B cell (primary cell): ENCODE measurements around the gene BABAM2.

Experiments used
- EZH2 ChIP-seq: IDR thresholded peaks from 2 replicates; pipeline ENCODE4 v1.6.1; 2012; ENCODE audit warnings: borderline replicate concordance, low read depth, mild to moderate bottlenecking, moderate library complexity, low read length; ENCODE audit not compliant: insufficient read depth, poor library complexity, severe bottlenecking
- TF ChIP-seq, protein P1 (sequence below): fragments of 200-600 bp; IDR thresholded peaks from one replicate; pipeline ENCODE4 v1.8.0; 2022; ENCODE audit warnings: antibody characterized with exemption, mild to moderate bottlenecking

DNA sequence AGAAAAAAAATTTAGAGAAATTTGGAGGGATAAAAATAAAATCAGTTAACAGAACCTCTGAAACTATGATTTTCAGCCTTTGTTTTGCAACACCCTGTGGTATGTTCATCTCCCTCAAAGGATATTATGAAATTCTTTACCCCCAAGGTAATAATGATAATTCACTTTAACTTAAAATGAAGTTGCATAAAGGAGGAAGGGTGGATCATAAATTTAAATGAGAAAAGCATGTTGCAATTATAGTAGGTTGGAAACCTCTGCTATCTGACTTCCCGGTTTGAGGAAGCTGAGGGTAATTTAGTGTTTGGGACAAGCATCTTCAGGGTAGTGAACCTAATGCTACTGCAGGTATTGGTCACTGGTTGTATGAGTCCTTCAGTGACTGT lies 102.9 kb downstream of the BABAM2 start:
- TF ChIP-seq, protein P1, sequence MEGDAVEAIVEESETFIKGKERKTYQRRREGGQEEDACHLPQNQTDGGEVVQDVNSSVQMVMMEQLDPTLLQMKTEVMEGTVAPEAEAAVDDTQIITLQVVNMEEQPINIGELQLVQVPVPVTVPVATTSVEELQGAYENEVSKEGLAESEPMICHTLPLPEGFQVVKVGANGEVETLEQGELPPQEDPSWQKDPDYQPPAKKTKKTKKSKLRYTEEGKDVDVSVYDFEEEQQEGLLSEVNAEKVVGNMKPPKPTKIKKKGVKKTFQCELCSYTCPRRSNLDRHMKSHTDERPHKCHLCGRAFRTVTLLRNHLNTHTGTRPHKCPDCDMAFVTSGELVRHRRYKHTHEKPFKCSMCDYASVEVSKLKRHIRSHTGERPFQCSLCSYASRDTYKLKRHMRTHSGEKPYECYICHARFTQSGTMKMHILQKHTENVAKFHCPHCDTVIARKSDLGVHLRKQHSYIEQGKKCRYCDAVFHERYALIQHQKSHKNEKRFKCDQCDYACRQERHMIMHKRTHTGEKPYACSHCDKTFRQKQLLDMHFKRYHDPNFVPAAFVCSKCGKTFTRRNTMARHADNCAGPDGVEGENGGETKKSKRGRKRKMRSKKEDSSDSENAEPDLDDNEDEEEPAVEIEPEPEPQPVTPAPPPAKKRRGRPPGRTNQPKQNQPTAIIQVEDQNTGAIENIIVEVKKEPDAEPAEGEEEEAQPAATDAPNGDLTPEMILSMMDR = no peak
- no peak for TF ChIP-seq EZH2
